Keratinocyte (primary cell): Measurements from ENCODE around the gene TCF15.

Experiments
- EZH2 ChIP-seq: IDR thresholded peaks from one replicate; pipeline ENCODE4 v1.6.1; 2012; ENCODE audit warnings: inconsistent platforms, mild to moderate bottlenecking, low read length, moderate library complexity
- TF ChIP-seq, protein P1 (sequence below), 3 experiments: IDR thresholded peaks in 1 of 3; conservative IDR thresholded peaks in 1 of 3; optimal IDR thresholded peaks in 1 of 3; 2 replicates in 2 of 3; 3 replicates in 1 of 3; pipeline versions ENCODE3 to v1.5.1; 2011; ENCODE audit warnings: low read length in 3 of 3, mild to moderate bottlenecking in 3 of 3, moderate library complexity in 2 of 3, control low read depth in 1 of 3, inconsistent platforms in 1 of 3; ENCODE audit not compliant: insufficient read depth in 2 of 3; ENCODE audit errors: extremely low read depth in 1 of 3

DNA sequence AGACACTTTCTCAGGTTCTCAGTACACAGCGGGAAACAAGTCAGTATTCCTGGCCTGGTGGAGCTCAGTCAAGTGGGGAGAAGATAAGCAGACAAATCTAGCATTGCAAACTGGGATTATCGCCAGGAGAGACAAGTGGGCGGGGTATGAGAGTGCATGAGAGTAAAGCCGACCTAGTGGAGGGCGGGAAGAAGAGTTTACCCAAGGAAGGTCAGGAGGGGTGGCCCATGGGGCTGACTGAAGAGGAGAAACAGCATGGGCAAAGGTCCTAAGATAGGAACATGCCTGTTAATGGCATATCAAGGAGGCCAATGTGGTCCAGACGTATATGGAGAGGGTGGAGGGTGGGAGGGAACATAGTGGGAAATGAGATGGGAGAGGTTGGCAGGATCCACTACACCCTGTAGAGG is 54.1 kb downstream of the TCF15 start:
- TF ChIP-seq, protein P1, sequence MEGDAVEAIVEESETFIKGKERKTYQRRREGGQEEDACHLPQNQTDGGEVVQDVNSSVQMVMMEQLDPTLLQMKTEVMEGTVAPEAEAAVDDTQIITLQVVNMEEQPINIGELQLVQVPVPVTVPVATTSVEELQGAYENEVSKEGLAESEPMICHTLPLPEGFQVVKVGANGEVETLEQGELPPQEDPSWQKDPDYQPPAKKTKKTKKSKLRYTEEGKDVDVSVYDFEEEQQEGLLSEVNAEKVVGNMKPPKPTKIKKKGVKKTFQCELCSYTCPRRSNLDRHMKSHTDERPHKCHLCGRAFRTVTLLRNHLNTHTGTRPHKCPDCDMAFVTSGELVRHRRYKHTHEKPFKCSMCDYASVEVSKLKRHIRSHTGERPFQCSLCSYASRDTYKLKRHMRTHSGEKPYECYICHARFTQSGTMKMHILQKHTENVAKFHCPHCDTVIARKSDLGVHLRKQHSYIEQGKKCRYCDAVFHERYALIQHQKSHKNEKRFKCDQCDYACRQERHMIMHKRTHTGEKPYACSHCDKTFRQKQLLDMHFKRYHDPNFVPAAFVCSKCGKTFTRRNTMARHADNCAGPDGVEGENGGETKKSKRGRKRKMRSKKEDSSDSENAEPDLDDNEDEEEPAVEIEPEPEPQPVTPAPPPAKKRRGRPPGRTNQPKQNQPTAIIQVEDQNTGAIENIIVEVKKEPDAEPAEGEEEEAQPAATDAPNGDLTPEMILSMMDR (optimal IDR thresholded peaks at IDR 0.05 in 1 of 3, IDR thresholded peaks at IDR 0.05 in 1 of 3, conservative IDR thresholded peaks at IDR 0.05 in 1 of 3; ENCODE audit: extremely low read depth in 1 of 3, insufficient read depth in 2 of 3, low read length in 3 of 3), result no peak
- TF ChIP-seq EZH2, result no peak
